Hippocampal formation (tissue), 2 donors: ENCODE data around the gene CD37.
"Not testable (repeated sequence)": the region's sequence is repeated elsewhere in the genome, so short reads cannot be mapped to it uniquely, and the experiment has no call there.

Experiments
- DNase-seq, 2 donors: peaks; one replicate each; lab custom pipeline; 2025; lab: John Stamatoyannopoulos, UW

Gene CD37

GRCh38 chr19:49328741-49329140, 6.5 kb upstream of the CD37 start:
- no peak for DNase-seq

- DNase-seq, result not testable (repeated sequence)
Measured at GRCh38 chr19:49331187-49331586, 4.0 kb upstream of the CD37 start.

- DNase-seq, result peak; percentile 17 to 53
Measured at GRCh38 chr19:49331616-49332055, 3.6 kb upstream of the CD37 start.

DNA sequence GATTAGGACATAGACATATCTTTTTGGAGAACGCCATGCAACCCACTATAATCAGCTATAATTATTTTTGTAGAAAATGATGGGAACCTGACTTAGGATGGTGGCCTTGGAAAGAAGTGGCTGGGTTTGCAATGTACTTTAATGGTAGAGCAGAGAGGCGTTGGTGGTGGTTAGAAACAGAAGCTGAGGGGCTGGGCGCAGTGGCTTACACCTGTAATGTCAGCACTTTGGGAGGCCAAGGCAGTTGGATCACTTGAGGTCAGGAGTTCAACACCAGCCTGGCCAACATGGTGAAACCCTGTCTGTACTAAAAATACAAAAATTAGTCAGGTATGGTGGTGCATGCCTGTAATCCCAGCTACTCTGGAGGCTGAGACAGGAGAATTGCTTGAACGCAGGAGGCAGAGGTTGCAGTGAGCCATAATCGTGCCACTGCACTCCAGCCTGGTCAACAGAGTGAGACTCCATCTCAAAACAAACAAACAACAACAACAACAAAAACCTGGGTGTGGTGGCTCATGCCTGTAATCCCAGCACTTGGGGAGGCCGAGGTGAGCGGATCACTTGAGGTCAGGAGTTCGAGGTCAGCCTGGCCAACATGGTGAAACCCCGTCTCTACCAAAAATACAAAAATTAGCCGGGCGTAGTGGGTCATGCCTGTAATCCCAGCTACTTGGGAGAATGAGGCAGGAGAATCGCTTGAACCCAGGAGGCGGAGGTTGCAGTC, 2.4 kb upstream of the CD37 start:
- not testable (repeated sequence) for DNase-seq

DNA sequence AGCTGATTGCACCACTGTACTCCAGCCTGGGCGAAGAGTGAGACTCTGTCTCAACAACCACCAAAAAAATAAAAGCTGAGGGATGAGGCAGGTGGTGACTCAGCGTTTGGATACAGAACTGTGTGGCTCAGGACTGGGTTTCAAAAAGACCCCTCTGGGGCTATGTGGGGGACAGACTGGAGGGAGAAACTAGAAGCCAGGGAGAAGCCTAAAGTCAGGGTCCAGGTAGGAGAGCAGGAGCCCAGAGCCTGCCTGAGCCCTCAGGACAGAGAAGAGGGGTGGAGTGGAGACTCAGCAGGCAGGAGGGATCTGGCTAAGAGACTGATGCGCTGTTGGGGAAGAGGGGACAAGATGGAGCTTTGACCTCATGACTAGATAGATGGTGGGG, 1.8 kb upstream of the CD37 start:
- DNase-seq, result no peak

DNA sequence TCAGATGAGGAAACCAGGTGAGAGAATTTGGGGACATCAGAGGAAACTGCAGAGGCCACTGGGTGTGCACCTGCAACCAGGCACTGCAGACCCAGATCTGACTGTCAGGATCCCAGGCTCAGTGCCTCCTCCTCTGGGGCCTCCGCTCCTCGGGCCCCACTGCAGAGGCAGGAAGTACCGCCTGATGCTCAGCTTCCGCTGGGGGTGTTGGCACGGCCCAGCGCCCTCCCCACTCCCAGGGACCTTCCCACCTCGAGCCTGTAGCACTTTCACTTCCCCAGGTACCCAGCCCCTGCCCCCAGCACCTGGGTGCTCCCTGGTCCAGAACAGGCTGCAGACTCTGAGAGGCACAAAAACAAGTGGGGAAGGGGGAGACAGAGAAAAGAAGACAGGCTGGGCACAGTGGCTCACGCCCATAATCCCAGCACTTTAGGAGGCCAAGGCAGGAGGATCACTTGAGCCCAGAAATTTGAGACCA, 1.4 kb upstream of the CD37 start:
- DNase-seq, result no peak

DNA sequence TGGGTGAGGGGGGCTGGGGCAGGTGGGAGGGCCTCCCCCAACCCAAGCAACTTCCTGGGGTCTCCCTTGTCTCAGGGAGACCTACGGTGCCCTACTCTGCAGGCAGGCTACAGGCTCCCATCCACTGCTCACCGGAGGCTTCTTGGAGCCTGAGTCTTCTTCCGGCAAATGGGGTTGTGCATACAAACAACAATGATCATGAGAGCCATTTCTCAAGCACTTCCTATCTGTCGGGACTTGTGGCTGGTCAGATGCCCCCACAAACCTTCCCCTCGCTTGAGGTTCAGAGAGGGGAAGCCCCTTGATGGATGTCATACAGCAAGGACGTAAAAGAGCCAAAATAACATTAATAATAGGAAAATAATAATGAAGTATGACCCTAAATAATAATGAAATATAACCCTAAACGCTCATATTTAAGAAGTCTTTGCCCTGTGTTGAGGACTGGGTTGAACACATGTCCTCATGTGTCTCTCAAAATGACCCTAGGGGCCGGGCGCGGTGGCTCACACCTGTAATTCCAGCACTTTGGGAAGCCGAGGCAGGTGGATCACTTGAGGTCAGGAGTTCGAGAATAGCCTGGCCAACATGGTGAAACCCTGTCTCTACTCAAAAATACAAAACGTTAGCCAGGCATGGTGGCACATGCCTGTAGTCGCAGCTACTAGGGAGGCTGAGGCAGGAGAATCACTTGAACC, 727 bp downstream of the CD37 start:
- no peak for DNase-seq

DNA sequence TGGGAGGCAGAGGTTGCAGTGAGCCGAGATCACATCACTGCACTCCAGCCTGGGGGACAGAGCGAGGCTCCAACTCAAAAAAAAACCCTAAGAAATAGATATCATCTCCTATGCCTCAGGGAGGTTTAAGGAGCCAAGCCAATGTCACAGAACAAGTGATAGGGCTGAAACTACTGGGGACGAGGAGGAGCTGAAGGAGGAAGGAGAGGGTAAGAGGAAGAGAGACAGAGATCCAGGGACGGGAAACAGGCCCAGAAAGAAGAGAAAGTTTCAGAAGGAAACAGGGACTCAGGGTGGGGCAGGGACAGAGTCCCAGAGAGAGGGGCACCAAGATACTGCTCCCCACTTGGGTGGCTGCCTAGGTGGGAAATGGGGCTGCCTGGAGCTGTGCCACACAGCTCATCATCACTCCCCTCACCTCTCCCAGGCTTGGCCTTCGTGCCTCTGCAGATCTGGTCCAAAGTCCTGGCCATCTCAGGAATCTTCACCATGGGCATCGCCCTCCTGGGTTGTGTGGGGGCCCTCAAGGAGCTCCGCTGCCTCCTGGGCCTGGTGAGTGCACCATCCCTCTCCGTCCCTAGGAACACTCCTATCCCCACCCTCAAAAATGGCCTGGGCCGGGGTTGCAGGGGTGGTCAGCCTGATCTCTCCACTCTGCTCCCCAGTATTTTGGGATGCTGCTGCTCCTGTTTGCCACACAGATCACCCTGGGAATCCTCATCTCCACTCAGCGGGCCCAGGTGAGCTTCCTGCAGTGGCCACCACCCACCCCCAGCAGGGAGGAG, 1.5 kb downstream of the CD37 start:
- DNase-seq, result no peak

GRCh38 chr19:49337267-49338022, 2.2 kb downstream of the CD37 start:
- no peak for DNase-seq

DNA sequence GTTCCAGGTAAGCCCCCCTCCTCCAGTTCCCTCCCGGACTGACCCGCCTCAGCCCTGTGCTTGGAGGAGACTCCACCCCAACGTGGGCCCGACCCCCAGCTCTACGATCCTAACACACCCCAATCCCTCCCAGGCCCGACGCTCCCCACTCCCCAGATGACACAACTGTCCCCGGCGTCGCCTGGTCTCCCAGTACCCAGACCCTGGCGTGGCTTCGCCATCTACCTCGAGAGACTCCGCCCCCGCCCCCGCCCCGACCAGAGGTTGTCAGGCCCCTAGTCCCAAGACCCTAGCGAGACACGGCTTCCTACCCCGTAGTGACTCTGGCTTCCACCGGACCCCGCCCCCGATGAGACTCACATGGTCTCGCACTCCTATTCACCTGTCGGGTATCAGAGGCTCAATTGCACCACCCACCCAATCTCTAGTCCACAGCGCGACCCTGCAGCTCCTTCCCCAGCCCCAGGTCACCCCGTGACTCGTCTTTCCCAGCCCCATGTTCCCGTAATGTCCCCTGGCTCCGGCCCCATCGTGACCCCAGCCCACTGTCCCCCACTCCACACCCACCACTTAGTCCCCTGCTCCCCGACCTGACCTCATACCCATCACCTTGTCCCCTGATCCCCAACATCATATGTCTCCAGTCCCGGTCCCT, 2.9 kb downstream of the CD37 start:
- DNase-seq, result no peak

DNA sequence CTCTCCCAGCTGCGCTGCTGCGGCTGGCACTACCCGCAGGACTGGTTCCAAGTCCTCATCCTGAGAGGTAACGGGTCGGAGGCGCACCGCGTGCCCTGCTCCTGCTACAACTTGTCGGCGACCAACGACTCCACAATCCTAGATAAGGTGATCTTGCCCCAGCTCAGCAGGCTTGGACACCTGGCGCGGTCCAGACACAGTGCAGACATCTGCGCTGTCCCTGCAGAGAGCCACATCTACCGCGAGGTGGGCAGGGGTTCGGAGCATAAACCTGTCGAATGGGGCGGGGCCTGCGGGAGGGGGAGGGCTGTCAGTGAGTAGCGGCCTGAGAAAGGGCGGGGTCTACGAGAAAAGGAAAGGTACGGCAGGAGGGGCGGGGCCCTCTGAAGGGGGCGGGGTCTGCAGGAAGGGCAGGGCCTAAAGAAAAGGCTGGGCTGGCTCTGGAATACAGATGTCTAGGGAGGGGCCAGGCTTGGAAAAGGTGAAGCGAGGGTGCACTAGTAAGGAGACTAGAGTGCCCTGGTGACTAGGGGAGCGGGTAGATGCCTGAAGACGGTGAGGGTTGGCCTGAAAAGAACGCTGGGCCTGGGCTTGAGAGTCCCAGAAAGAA, 3.6 kb downstream of the CD37 start:
- no peak for DNase-seq

DNA sequence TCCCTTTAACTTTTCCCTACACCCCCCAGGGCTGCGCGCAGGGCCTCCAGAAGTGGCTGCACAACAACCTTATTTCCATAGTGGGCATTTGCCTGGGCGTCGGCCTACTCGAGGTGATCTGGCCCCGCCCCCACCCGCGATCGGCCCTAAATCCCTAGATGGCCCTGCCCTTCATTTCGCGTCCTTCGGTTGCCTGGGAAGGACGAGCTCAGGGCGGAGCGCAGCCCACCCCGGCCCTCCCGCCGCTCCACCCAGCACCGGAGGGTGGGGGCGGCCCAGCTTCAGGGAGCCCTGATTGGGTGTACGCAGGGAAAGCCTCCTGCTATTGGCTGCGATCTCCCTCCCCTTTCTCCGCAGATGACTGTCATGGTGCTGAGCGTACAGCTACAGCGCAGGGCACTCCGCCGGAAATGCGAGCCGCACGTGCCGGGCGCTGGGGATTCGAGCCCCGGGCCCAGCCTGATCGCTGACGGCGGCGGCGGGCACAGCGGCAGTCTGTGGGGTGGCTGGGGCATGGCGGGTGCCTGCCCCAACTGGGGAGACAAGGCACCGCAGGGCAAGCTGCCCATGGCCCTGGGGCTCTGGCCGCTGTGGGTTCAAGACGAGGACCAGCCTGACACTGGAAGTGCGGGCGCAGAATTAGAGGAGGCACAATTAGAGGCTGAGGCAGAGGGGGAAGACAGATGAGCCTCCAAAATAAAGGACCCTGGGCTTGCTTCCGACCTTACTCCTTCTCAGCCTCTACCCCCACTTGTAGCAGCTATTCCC, 4.3 kb downstream of the CD37 start:
- DNase-seq, result peak; percentile 55 to 57

DNA sequence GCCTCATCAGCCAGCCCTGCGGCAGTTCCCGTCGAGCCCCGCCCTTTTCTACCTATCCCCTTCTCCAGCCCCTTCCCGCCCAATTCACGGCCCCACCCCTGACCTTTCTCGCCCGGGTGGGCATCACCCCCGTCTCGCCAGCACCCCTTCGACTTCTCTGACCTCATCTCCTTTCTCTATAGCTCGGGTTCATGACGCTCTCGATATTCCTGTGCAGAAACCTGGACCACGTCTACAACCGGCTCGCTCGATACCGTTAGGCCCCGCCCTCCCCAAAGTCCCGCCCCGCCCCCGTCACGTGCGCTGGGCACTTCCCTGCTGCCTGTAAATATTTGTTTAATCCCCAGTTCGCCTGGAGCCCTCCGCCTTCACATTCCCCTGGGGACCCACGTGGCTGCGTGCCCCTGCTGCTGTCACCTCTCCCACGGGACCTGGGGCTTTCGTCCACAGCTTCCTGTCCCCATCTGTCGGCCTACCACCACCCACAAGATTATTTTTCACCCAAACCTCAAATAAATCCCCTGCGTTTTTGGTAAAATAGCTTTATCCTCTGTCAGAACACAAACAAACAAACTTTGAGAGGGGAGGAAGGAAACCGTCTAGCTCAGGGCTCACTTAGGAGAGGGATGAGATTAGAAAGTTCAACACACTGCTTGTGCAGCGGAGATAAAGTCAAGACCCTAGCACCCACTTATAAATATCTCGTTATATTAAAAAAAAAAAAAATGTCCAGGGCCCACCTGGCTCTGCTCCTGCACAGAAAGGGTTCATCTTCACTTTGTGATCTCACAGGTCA, 5.1 kb downstream of the CD37 start:
- no peak for DNase-seq

DNA sequence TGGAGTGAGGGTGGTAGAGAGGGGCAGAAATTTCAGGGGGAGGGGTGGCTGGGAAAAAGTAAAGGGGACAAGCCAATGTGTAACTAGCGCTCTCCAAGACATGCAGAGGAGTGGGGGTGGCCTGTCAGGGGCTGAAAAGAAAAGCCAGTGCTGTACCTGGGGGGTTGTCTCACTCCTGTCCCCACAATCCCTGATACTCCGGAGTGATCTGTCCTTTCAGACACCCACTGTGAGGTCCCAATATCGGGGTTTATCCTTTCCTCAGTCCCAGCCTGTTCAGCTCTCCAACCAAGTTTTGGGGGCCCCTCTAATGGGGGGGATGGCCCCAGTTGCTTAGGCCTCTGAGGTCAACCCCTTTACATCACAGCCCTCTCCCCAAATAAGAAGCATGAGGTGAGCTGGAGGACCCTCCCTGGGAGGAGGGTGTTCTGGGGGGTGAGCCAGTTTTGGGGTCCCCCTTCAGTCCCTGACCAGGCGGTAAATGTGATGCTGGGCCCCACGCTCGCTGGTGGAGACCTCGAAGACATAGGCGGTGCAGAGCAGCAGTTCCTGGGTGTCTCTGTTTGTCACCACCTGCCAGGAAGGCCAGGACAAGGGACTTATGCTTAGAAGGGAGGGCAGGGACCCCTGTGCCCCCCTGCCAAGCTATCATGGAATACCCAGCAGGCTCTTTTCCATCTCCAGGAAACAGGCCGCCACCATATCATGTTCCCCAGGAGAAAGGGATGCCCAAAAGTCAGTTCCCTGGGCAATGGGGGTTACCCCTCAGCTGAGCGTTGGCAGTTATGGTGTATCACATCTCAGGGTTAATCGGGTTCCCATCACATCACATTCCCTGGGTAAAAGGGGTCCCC, 5.9 kb downstream of the CD37 start:
- DNase-seq, result no peak

DNA sequence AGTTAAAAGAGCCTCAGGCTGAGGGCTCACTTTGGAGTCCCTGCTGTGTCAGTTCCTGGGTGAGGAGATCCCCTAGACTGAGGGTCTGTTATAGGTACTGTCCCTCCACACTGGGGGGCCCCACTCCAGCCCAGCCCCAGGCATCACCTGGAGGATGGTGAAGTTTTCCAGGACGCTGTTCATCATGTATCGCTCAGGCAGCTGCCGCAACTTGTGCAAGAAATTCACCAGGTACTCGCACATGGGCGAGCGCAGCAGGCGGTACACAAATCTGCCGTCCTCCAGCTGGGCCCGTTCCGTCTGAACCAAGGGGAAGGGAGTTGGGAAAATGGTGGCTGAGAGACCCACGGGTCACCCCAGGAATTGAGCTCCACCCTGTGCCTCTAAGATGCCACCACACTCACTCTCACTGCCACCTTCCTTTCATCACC, 7.1 kb downstream of the CD37 start:
- no peak for DNase-seq

GRCh38 chr19:49343123-49343522, 7.9 kb downstream of the CD37 start:
- DNase-seq, result no peak

DNA sequence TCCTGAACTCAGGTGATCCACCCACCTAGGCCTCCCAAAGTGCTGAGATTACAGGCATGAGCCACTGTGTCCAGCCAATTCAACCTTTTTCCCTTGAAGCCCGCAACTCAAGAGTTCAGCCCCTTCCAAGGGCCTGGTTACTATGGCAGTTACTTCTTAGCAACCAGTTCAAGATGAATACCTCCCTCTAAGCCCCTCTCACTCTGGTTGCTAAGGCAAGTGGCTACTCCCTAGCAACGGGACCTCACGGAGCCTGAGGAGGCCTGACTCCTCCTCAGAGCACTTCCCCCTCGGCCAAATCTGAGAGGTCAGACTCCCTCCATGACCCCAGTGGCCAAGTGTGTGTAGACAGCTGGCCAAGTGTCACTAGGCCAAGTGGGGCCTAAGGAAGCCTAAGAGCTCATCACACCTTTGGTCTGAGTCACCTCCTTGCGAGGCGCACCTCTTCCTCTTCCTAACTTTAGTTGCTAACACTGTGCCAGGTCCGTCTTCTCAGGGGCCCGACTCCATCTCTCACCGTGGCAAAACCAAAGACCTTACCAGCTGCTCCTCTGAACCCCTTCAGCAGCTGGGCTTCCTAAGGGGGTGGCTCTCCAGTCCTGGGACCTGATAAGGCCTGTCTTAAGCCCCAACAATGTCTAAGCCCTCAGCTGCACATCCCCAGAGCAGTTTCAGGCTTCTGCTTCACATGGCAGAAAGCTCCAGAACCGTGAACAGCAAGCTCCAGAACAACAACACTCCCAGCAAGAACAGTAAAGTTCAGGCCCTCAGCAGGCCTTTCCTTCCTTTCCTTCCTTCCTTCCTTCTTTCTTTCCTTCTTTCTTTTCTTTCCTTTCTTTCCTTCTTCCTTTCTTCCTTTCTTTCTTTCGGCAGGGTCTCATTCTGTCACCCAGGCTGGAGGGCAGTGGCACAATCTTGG, 9.6 kb downstream of the CD37 start:
- DNase-seq, result no peak
